Endometrial microvascular endothelial cells (primary cell): ENCODE results near the gene DIP2B. TPM values are rescaled to one million over a fixed set of nuclear protein-coding genes. Genes with fewer than 3 reads are reported as not detected.
"Not testable (repeated sequence)": the region's sequence is repeated elsewhere in the genome, so short reads cannot be mapped to it uniquely, and the experiment has no call there.

ENCODE experiments used
- in situ Hi-C: cut with HindIII; loops from 2 replicates; pipeline ENCODE4 v1.10.0; 2017; ENCODE audit warnings: low sequenced_read_pairs, low pct_unique_long_range_greater_than_20kb; ENCODE audit errors: inconsistent ontology term
- total RNA-seq: library from RNA; depleted of rRNA; stranded (reverse); fragments of >200 nt; gene quantifications from one replicate; pipeline ENCODE4 v1.2.3, GENCODE V29; 2015; ENCODE audit errors: inconsistent ontology term

The DIP2B gene
- total RNA-seq, 1 donor from 2014 or later: 21.0 TPM

- in situ Hi-C loops: no loop called here
Measured at GRCh38 chr12:50734409-50735263, 229.9 kb downstream of the DIP2B start.

- in situ Hi-C loops: no loop called here
Measured at GRCh38 chr12:50739611-50740010, 234.8 kb downstream of the DIP2B start.

- in situ Hi-C loops: no loop called here
Measured at GRCh38 chr12:50740307-50740706, 235.5 kb downstream of the DIP2B start.

- in situ Hi-C loops: no loop called here
Measured at GRCh38 chr12:50742776-50743175, 238.0 kb downstream of the DIP2B start.

GRCh38 chr12:50745861-50746260 is 241.1 kb downstream of the DIP2B start:
- in situ Hi-C loops: no loop called here

- in situ Hi-C loops: no loop called here
Measured at GRCh38 chr12:50746431-50746830, 241.6 kb downstream of the DIP2B start.

- in situ Hi-C loops: no loop called here
Measured at GRCh38 chr12:50747817-50748216, 243.0 kb downstream of the DIP2B start.

- in situ Hi-C loops: no loop called here
Measured at GRCh38 chr12:50749459-50749882, 244.7 kb downstream of the DIP2B start.

GRCh38 chr12:50750366-50750765 is 245.6 kb downstream of the DIP2B start:
- in situ Hi-C loops: no loop called here

- in situ Hi-C loops: no loop called here
Measured at GRCh38 chr12:50751948-50752721, 247.3 kb downstream of the DIP2B start.

- in situ Hi-C loops: no loop called here
Measured at GRCh38 chr12:50753232-50753769, 248.5 kb downstream of the DIP2B start.

- in situ Hi-C loops: no loop called here
Measured at GRCh38 chr12:50763639-50764285, 259.0 kb downstream of the DIP2B start, which contains the start of gene ATF1. TSS of gene ATF1 (plus strand) at chr12:50764101. CDS start at chr12:50780146, 16,045 bp downstream.

- in situ Hi-C loops: no loop called here
Measured at GRCh38 chr12:50764286-50765094, 259.7 kb downstream of the DIP2B start.

- in situ Hi-C loops: no loop called here
Measured at GRCh38 chr12:50765095-50765911, 260.5 kb downstream of the DIP2B start.

- in situ Hi-C loops: no loop called here
Measured at GRCh38 chr12:50768391-50768790, 263.6 kb downstream of the DIP2B start.

- in situ Hi-C loops: not testable (repeated sequence)
Measured at GRCh38 chr12:50768813-50769212, 264.0 kb downstream of the DIP2B start.

- in situ Hi-C loops: no loop called here
Measured at GRCh38 chr12:50771409-50771808, 266.6 kb downstream of the DIP2B start.

- in situ Hi-C loops: no loop called here
Measured at GRCh38 chr12:50772470-50772869, 267.7 kb downstream of the DIP2B start.
